IgD-negative memory B cell (primary cell): ENCODE results near the gene CABLES2. TPM values are rescaled to one million over a fixed set of nuclear protein-coding genes. Genes with fewer than 3 reads are reported as not detected.
"Not testable (repeated sequence)": the region's sequence is repeated elsewhere in the genome, so short reads cannot be mapped to it uniquely, and the experiment has no call there.

Experiments
- H3K27ac Mint-ChIP-seq, 3 donors: one replicate each; pipeline ENCODE4 v1.8.0; 2020 to 2022; ENCODE audit warnings: mild to moderate bottlenecking in 3 of 3, mixed read lengths in 3 of 3, moderate library complexity in 1 of 3
- H3K27me3 Mint-ChIP-seq: one replicate; pipeline ENCODE4 v1.8.0; 2021; ENCODE audit warnings: mixed read lengths
- H3K36me3 Mint-ChIP-seq: one replicate; pipeline ENCODE4 v1.8.0; 2020; ENCODE audit warnings: mild to moderate bottlenecking, mixed read lengths
- H3K4me1 Mint-ChIP-seq, 3 donors: one replicate each; pipeline ENCODE4 v1.8.0; 2020 to 2022; ENCODE audit warnings: mixed read lengths in 3 of 3, mild to moderate bottlenecking in 1 of 3
- H3K4me3 Mint-ChIP-seq, 4 donors: one replicate each; pipeline ENCODE4 v1.8.0; 2020 to 2022; ENCODE audit warnings: mild to moderate bottlenecking in 4 of 4, mixed read lengths in 4 of 4, moderate library complexity in 3 of 4
- H3K9me3 Mint-ChIP-seq, 3 donors: one replicate each; pipeline ENCODE4 v1.8.0; 2020 to 2021; ENCODE audit warnings: mixed read lengths in 3 of 3, mild to moderate bottlenecking in 1 of 3
- polyA plus RNA-seq: library from polyadenylated mRNA; unstranded; fragments of 300-500 nt; fragmentation: Illumina TruSeq; gene quantifications from one replicate; pipeline ENCODE4 v1.2.3, GENCODE V29; 2021

The CABLES2 gene
- polyA plus RNA-seq, 1 donor from 2014 or later = 1.1 TPM

DNA sequence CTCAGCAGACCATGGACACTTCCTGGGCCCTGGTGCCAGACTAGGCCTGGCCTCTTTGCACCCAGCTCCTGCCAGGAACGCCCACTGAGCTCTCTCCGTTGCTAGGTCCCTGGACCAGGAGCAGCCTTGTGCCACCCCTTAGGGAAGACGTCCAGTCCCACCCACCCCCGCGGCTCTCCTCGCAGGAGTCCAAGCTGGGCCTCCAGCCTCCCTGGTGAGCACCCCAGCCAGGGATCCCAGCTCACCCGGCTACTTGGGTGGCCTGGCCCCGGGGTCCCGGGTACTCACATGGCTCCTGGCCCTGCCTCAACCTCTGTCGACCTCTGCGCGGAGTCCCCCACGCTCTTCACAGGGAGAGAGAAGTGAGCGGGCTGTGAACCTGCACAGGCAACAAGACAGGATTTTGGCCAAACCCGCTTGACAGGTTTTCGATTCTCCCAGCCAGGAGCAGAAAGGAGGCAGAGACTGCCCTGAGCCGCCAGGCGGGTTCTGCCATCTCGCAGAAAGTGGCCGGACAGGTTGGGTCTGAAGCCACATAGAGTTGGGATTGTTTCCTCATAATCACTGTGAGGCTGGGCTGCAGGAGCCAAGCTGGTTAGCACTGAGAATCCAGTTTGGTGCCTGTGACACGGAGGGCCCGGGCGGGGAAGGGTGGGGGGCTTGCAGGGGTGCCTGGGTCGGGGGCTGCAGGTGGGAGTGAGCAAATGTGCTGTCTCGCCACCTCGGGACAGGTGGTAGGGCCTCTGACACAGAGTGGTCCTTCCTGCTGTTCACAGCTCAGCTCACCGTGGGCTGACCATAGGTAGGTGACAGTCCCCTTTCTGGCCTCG is 20.3 kb upstream of the CABLES2 start, which contains the start of gene RBBP8NL:
Gene RBBP8NL (minus strand): TSS at position 368 of the 830 bp plus-strand sequence. CDS start 7,892 bp downstream, outside the sequence.
- H3K4me1 Mint-ChIP-seq = no peaks in the 10 kb centered on the region
- H3K36me3 Mint-ChIP-seq = no peaks in the 10 kb centered on the region
- H3K27me3 Mint-ChIP-seq = peaks cover 11% of the 10 kb centered on the region
- H3K27ac Mint-ChIP-seq = no peak within 1 kb of the TSS
- H3K4me3 Mint-ChIP-seq = no peak within 1 kb of the TSS
- no peaks in the 10 kb centered on the region for H3K9me3 Mint-ChIP-seq

DNA sequence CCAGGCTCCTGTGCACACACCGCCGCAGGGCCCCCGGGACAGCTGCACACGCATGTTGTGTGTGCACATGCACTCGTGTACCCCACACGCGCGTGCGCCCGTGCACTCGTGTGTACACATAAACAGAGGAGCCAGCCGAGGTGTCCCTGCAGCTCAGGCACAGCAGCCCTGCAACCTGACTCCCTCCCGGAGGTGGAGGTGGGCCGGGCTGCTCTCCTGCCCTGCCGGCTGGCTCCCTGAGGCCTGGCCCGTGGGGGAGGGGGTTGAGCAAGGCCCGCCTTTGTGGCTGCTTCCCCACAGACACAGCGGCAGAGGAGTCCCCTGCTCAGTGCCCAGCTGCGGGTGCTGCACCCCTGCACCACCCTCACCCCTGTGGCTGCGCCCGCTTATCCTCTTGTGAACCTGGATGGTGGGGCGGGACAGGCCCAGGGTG is 19.6 kb upstream of the CABLES2 start:
- Mint-ChIP-seq H3K27ac (no peak overlapping the region), H3K4me3 (no peak overlapping the region), H3K27me3 (peaks cover 11% of the 10 kb centered on the region), H3K9me3 (no peaks in the 10 kb centered on the region), H3K4me1 (no peaks in the 10 kb centered on the region), H3K36me3 (no peaks in the 10 kb centered on the region)

DNA sequence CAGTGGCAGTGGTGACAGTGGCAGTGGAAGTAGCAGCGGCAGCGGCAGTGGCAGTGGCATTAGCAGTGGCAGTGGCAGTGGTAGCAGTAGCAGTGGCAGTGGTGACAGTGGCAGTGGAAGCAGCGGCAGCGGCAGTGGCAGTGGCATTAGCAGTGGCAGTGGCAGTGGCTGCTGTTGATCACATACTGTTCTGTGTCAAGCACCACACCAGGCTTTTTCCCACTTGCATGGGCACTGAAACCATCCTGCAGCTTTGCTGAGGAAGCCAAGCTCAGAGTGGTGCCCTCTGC is 18.9 kb upstream of the CABLES2 start:
- H3K9me3 Mint-ChIP-seq, H3K4me1 Mint-ChIP-seq, H3K27ac Mint-ChIP-seq, H3K4me3 Mint-ChIP-seq, H3K27me3 Mint-ChIP-seq, H3K36me3 Mint-ChIP-seq: not testable (repeated sequence)

DNA sequence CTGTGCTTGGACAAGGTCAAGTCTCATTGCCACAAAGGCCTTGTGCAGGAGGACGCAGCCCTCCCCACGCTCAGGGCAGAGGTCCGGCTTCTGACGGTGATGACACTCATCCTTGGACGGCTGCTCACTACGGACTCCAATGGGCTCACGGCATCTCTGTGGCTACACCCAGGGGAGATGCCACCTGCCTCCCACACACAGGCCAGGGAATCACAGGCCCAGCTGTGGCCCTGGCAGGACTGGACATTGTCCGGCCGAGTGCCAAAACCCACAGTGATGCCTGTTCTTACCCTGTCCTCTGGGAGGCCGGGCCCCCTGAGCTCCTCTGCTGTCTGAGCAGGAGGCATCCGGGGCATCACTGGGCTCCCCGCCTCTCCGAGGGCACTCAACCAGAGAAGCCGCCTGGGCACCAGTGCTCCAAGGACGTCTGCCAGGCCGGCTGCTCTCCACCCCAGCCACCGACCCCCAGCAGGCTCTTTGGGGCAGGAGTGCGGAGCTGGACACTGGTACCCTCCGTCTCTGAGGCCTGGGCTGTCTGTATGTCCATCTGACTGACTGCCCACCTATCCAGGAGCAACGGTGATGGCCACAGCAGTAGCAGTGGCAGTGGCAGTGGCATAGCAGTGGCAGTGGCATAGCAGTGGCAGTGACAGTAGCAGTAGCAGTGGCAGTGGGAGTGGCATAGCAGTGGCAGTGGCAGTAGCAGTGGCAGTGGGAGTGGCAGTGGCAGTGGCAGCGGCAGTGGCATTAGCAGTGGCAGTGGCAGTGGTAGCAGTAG is 18.4 kb upstream of the CABLES2 start:
- peaks cover 5% of the 10 kb centered on the region for H3K27me3 Mint-ChIP-seq
- no peaks in the 10 kb centered on the region for H3K9me3 Mint-ChIP-seq
- H3K4me3 Mint-ChIP-seq = no peak overlapping the region
- no peaks in the 10 kb centered on the region for H3K36me3 Mint-ChIP-seq
- H3K4me1 Mint-ChIP-seq = no peaks in the 10 kb centered on the region
- H3K27ac Mint-ChIP-seq = no peak overlapping the region

DNA sequence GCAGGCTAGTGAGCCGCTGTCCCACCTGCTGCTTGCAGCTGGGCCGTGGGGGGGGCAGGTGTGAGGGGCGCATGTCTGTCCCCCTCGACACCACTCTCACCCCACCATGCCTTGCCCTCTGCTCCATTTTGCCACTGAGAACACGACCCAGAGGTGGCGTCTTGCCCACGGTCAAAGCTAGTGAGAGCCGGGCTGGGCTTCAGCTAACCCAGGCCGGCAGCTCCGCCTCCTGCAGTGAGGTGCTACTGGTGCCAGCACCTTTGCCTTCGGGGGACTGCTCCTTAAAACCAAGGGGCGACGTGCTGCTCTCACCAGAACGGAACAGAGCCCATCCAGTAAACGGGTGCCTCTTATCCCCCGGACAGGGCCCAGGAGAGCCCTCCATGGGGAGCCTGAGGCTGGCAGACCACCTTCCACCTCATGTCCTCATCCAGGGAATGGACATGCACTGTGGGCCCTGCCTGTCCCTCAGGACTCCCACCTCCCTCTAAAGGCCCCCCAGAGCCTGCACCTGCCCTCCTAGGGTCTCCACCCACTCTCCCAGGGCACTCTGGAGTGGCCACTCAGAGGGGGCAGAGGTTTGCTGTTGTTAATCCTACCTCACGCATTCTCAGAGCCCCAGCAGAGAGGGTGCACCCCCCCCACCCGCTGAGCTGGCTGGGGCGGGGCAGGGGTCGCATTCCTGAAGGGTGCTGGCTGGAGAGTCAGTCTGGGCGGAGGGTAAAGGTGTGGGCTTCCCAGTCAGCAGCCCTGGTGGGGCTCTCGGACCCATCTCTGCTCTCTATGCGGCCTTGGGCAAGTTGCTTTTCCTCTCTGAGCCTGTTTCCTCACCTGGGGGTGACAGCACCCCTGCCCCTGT is 17.4 kb upstream of the CABLES2 start:
- H3K4me3 Mint-ChIP-seq = no peak overlapping the region
- no peak overlapping the region for H3K27ac Mint-ChIP-seq
- peaks cover 5% of the 10 kb centered on the region for H3K27me3 Mint-ChIP-seq
- peaks cover 0 to 2% (median 0%) of the 10 kb centered on the region in 3 donors for H3K4me1 Mint-ChIP-seq
- no peaks in the 10 kb centered on the region for H3K36me3 Mint-ChIP-seq
- H3K9me3 Mint-ChIP-seq = no peaks in the 10 kb centered on the region

DNA sequence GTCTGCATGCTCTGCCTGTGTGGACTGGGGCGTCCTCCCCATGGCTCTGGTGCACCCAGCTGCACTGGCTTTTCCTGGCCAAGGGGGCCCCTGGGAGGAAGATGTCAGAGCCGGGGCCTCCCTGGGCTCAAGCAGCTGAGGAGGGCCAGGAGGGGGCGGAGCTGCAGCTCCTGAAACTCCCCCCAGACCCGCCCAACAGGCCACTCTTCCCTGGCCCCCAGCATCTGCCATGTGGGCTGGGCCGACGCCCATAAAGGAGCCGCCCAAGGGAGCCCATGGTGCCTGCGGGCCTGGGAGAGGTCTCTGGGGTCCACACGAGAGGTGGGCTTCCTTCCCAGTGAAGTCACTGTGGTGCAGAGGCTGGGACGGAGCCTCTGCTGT is 16.2 kb upstream of the CABLES2 start:
- Mint-ChIP-seq H3K9me3 (no peaks in the 10 kb centered on the region), H3K4me1 (peaks cover 0 to 2% (median 0%) of the 10 kb centered on the region in 3 donors), H3K27me3 (peaks cover 3% of the 10 kb centered on the region)

DNA sequence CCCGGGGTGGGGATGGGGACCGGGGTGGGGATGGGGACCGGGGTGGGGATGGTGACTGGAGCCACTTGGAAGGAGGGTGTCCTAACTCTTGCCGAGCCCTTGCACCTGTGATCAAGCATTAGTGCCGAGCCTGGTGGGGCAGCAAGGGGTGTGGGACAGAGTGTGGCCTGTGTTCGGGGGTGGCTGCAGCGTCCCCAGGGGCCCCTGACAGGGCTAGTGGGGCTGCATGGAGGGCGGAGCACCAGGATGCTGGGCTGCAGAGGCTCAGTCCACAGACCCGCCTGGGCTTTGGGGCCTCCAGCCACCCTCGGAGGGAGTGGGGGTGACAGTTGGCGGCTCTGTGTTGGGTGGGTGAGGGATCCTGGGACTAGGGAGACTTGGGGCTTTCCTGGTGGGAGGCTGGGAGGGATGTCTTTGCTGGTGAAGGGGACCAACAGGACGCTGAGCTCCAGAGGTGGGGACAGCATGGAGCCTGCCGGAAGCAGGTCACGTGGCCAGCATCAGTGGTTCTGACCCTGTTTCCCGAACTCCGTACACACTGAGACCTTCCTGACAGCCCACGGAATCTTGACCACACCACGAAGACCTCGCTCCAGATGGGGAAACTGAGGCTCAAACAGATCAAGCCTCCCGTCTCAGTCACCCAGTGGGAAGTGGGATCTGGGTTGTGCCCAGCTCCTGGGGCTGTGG is 15.7 kb upstream of the CABLES2 start:
- peaks cover 3% of the 10 kb centered on the region for H3K27me3 Mint-ChIP-seq
- H3K4me3 Mint-ChIP-seq = no peak overlapping the region
- H3K27ac Mint-ChIP-seq = no peak overlapping the region
- no peaks in the 10 kb centered on the region for H3K36me3 Mint-ChIP-seq
- H3K4me1 Mint-ChIP-seq = peaks cover 0 to 2% (median 0%) of the 10 kb centered on the region in 3 donors
- no peaks in the 10 kb centered on the region for H3K9me3 Mint-ChIP-seq

More for the DNA sequence above, 16.2 kb upstream of the CABLES2 start:
- no peaks in the 10 kb centered on the region for H3K36me3 Mint-ChIP-seq
- H3K4me3 Mint-ChIP-seq = no peak overlapping the region
- no peak overlapping the region for H3K27ac Mint-ChIP-seq

DNA sequence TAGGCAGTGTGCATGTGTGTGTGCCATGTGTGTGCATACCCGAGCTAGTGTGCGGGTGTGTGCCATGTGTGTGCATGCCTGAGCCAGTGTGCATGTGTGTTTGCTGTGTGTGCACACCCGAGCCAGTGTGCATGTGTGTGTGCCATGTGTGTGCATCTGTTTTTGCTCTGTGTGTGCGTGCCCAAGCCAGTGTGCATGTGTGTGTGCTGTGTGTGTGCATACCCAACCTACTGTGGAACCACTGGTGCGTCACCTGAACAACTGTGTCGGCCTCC is 14.6 kb upstream of the CABLES2 start:
- Mint-ChIP-seq H3K27ac (peak overlapping the region in 1 of 3 donors; percentile 39), H3K9me3 (no peaks in the 10 kb centered on the region)

DNA sequence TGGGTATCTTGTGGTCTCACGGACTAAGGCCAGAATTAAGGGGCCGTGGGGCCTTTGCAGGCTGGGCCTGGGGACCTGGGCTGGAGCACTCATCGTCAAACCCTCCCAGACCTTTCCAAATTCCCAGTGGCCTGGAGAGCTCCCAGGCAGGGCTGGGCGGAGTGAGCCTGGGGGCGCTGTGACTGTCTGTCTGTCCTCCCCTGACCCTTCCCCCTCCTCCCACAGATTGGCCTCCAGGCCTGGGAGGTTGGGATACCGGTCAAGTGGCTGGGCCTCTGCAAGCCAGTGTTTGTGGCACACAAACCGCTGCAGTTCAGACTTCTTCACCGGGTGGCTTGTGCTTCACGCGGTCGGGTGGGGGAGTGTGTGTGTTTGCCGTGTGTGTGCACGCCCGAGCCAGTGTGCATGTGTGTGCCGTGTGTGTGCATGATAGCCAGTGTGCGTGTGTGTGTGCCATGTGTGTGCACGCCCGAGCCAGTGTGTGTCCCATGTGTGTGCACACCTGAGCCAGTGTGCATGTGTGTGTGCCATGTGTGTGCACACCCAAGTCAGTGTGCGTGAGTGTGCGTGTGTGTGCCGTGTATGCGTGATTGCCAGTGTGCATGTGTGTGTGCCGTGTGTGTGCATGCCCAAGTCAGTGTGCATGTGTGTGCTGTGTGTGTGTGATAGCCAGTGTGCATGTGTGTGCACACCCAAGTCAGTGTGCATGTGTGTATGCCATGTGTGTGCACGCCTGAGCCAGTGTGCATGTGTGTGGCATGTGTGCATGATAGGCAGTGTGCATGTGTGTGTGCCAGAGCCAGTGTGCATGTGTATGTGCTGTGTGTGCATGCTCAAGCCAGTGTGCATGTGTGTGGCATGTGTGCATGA is 14.0 kb upstream of the CABLES2 start:
- H3K4me1 Mint-ChIP-seq = peaks cover 0 to 2% (median 0%) of the 10 kb centered on the region in 3 donors
- no peak overlapping the region for H3K4me3 Mint-ChIP-seq
- no peak overlapping the region for H3K27ac Mint-ChIP-seq
- no peaks in the 10 kb centered on the region for H3K36me3 Mint-ChIP-seq
- no peaks in the 10 kb centered on the region for H3K9me3 Mint-ChIP-seq
- peaks cover 3% of the 10 kb centered on the region for H3K27me3 Mint-ChIP-seq

More for the DNA sequence above, 14.6 kb upstream of the CABLES2 start:
- Mint-ChIP-seq H3K4me1 (peaks cover 0 to 2% (median 0%) of the 10 kb centered on the region in 3 donors), H3K27me3 (peaks cover 3% of the 10 kb centered on the region), H3K4me3 (no peak overlapping the region), H3K36me3 (no peaks in the 10 kb centered on the region)

DNA sequence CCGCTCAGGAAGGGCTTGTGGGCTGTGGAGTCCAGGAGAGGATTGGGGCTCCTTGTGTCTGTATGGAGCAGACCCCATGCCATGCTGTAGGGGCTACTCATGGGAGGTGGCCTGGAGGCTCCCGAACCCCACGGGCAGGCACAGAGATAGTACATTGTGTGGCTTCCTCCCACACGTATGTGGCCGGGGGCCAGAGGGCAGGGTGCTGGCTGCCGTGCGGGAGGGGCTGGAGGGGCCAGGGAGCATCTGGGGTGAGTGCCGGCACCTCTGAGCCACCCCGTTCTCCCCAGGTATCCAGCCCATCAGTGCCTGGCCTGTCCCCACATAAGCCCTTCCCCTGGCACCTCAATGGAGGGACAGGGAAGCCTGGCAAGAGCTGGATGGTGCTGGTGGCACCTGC is 12.7 kb upstream of the CABLES2 start:
- peaks cover 0 to 2% (median 0%) of the 10 kb centered on the region in 3 donors for H3K4me1 Mint-ChIP-seq
- H3K27ac Mint-ChIP-seq = no peak overlapping the region
- H3K36me3 Mint-ChIP-seq = no peaks in the 10 kb centered on the region
- no peak overlapping the region for H3K4me3 Mint-ChIP-seq
- no peaks in the 10 kb centered on the region for H3K9me3 Mint-ChIP-seq
- H3K27me3 Mint-ChIP-seq = peaks cover 3% of the 10 kb centered on the region

DNA sequence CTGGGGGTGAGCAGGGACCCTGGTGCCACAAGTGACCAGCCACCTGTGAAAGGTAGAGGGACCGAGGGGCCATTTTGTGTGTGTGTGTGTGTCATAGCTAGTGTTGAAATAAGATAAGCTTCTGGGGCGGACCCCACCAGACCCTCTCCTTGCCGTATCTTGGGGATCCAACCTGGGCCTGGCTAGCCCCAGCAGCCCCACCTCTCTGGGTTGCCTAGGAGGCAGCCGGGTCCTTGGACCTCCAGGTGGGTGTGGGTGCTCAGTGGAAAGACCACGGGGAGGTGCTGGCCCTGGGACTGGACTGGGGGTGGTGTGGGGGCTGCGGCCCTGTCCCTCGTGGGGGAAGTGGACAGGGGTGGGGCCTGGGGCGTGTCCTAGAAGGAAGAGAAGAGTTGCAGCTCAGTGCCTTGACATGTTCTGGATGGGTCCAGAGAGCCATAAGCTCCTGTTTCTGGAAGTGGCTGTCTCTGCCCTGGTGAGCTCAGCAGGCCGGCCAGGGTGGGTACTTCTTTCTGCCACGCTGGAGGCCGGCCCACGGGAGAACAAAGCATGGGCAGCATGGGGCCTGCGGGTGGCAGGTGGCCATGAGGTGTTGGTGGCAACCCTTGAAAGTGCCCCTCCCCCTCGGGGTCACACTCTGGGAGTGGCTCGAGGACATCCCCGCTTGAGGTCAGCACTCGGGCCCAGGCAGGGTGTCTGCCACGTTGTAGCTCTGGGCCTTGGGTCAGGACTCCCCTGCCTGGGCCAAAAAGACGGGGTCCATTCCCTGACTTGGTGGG is 11.8 kb upstream of the CABLES2 start:
- no peaks in the 10 kb centered on the region for H3K36me3 Mint-ChIP-seq
- peak overlapping the region in 1 of 4 donors; percentile 54 for H3K4me3 Mint-ChIP-seq
- peaks cover 0 to 2% (median 0%) of the 10 kb centered on the region in 3 donors for H3K4me1 Mint-ChIP-seq
- no peak overlapping the region for H3K27ac Mint-ChIP-seq
- peaks cover 3% of the 10 kb centered on the region for H3K27me3 Mint-ChIP-seq
- H3K9me3 Mint-ChIP-seq = no peaks in the 10 kb centered on the region

DNA sequence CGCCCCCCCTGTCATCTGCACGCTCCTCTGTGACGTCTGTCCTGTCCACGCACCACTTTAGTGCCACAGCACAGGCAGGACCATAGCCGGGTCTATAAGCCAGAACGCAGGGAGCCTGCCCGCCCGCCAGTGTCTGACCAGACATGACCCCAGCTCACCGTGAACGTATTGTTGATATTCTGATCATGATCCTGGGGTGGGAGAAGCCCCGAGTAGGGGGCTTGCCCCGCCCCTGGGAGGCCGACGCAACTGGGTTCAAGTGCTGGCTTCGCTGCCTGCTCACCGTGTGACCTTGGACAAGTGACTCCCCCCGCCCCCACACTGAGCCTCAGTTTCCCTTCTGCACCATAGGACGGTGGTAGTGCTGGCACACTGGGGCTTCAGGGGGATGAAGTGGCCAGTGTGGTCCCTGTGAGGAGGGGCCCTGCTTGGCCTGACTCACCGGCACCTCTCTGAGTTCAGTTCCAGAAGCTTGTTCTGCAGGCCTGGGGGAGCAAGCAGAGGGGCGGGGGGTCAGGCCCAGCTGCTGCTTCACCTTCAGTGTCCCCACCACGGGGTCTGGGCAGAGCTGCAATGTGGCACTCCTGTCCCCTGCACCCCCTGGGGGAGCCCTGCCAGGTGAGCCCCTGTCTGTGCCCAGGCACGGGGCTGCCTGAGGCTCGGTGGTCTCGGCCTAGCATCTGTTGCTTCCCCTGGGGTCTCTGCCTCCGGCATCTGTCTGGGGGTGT is 11.1 kb upstream of the CABLES2 start:
- H3K36me3 Mint-ChIP-seq = no peaks in the 10 kb centered on the region
- H3K4me1 Mint-ChIP-seq = peaks cover 0 to 2% (median 0%) of the 10 kb centered on the region in 3 donors
- no peaks in the 10 kb centered on the region for H3K27me3 Mint-ChIP-seq
- no peaks in the 10 kb centered on the region for H3K9me3 Mint-ChIP-seq
- peak overlapping the region in 1 of 4 donors; percentile 54 for H3K4me3 Mint-ChIP-seq
- no peak overlapping the region for H3K27ac Mint-ChIP-seq
